SK-N-SH treated with all-trans-retinoic acid at 6 μM for 48 hours (cell line): ENCODE measurements around the gene ULK3.

ENCODE experiments used
- ARNTL ChIP-seq: fragments of 450-650 bp; formaldehyde crosslinking; IDR thresholded peaks from 2 replicates; pipeline ENCODE4 v1.5.0; 2020; ENCODE audit warnings: low read depth, mild to moderate bottlenecking, moderate library complexity, borderline replicate concordance
- RARB ChIP-seq: fragments of 250-450 bp; sonication (Bioruptor Pico); IDR thresholded peaks from 2 replicates; pipeline ENCODE4 v1.8.0; 2021; ENCODE audit warnings: mild to moderate bottlenecking, moderate library complexity
- SNAI2 ChIP-seq: fragments of 250-450 bp; sonication (Bioruptor Pico); IDR thresholded peaks from 2 replicates; pipeline ENCODE4 v1.5.0; 2020; ENCODE audit warnings: mild to moderate bottlenecking, moderate library complexity
- ZC3H10 ChIP-seq: fragments of 250-450 bp; sonication (Bioruptor Pico); IDR thresholded peaks from 2 replicates; pipeline ENCODE4 v1.5.1; 2021; ENCODE audit warnings: mild to moderate bottlenecking, moderate library complexity
- ZFP30 ChIP-seq: fragments of 450-650 bp; formaldehyde crosslinking; IDR thresholded peaks from 2 replicates; pipeline ENCODE4 v1.5.0; 2022; ENCODE audit warnings: mild to moderate bottlenecking, moderate library complexity
- ZNF565 ChIP-seq: fragments of 450-650 bp; formaldehyde crosslinking; conservative IDR thresholded peaks from 2 replicates; pipeline ENCODE4 v1.5.0; 2020; ENCODE audit warnings: low read depth, mild to moderate bottlenecking, moderate library complexity
- TF ChIP-seq, protein P1 (sequence below): fragments of 250-450 bp; sonication (Bioruptor Pico); IDR thresholded peaks from 2 replicates; pipeline ENCODE4 v1.8.0; 2020; ENCODE audit warnings: mild to moderate bottlenecking, moderate library complexity, borderline replicate concordance
- TF ChIP-seq, protein P2 (sequence below): fragments of 250-450 bp; sonication (Bioruptor Pico); IDR thresholded peaks from 2 replicates; pipeline ENCODE4 v1.5.1; 2020; ENCODE audit warnings: low read depth, mild to moderate bottlenecking, moderate library complexity
- TF ChIP-seq, protein P3 (sequence below): fragments of 250-450 bp; sonication (Bioruptor Pico); IDR thresholded peaks from 2 replicates; pipeline ENCODE4 v1.8.0; 2021; ENCODE audit warnings: low read depth, mild to moderate bottlenecking, moderate library complexity, borderline replicate concordance
- TF ChIP-seq, protein P4 (sequence below): fragments of 250-450 bp; sonication (Bioruptor Pico); IDR thresholded peaks from 2 replicates; pipeline ENCODE4 v1.5.1; 2021; ENCODE audit warnings: mild to moderate bottlenecking, moderate library complexity

DNA sequence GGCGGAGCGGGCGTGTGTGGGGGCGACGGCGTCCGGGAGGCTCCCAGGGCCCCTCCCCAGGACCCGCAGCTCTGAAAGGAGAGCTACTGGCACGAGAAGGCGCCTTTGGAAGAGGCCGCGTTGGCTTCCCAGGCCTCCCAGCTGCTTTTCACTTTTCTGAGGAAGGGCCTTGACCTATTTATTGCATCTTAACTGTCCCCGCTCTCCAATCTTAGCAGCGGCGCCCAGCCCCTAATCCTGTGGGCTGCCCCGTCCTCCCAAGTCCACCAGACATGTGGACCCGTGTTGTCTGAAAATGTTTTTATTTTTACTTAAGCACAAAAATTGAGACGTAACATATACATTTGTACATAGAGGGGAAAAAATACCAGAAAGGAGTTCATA lies 481 bp upstream of the ULK3 start:
- TF ChIP-seq, protein P1, sequence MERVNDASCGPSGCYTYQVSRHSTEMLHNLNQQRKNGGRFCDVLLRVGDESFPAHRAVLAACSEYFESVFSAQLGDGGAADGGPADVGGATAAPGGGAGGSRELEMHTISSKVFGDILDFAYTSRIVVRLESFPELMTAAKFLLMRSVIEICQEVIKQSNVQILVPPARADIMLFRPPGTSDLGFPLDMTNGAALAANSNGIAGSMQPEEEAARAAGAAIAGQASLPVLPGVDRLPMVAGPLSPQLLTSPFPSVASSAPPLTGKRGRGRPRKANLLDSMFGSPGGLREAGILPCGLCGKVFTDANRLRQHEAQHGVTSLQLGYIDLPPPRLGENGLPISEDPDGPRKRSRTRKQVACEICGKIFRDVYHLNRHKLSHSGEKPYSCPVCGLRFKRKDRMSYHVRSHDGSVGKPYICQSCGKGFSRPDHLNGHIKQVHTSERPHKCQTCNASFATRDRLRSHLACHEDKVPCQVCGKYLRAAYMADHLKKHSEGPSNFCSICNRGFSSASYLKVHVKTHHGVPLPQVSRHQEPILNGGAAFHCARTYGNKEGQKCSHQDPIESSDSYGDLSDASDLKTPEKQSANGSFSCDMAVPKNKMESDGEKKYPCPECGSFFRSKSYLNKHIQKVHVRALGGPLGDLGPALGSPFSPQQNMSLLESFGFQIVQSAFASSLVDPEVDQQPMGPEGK (CRISPR knock-in tag) = peak; percentile 50; the same call in 1 of the 2 replicates
- no peak for TF ChIP-seq ZC3H10 (CRISPR knock-in tag)
- TF ChIP-seq, protein P2, sequence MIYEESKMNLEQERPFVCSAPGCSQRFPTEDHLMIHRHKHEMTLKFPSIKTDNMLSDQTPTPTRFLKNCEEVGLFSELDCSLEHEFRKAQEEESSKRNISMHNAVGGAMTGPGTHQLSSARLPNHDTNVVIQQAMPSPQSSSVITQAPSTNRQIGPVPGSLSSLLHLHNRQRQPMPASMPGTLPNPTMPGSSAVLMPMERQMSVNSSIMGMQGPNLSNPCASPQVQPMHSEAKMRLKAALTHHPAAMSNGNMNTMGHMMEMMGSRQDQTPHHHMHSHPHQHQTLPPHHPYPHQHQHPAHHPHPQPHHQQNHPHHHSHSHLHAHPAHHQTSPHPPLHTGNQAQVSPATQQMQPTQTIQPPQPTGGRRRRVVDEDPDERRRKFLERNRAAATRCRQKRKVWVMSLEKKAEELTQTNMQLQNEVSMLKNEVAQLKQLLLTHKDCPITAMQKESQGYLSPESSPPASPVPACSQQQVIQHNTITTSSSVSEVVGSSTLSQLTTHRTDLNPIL (CRISPR knock-in tag) = no peak
- TF ChIP-seq ZFP30 (CRISPR knock-in tag) = no peak
- no peak for TF ChIP-seq RARB
- TF ChIP-seq, protein P3, sequence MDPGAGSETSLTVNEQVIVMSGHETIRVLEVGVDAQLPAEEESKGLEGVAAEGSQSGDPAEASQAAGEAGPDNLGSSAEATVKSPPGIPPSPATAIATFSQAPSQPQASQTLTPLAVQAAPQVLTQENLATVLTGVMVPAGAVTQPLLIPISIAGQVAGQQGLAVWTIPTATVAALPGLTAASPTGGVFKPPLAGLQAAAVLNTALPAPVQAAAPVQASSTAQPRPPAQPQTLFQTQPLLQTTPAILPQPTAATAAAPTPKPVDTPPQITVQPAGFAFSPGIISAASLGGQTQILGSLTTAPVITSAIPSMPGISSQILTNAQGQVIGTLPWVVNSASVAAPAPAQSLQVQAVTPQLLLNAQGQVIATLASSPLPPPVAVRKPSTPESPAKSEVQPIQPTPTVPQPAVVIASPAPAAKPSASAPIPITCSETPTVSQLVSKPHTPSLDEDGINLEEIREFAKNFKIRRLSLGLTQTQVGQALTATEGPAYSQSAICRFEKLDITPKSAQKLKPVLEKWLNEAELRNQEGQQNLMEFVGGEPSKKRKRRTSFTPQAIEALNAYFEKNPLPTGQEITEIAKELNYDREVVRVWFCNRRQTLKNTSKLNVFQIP (CRISPR knock-in tag) = no peak
- no peak for TF ChIP-seq SNAI2 (CRISPR knock-in tag)
- TF ChIP-seq, protein P4, sequence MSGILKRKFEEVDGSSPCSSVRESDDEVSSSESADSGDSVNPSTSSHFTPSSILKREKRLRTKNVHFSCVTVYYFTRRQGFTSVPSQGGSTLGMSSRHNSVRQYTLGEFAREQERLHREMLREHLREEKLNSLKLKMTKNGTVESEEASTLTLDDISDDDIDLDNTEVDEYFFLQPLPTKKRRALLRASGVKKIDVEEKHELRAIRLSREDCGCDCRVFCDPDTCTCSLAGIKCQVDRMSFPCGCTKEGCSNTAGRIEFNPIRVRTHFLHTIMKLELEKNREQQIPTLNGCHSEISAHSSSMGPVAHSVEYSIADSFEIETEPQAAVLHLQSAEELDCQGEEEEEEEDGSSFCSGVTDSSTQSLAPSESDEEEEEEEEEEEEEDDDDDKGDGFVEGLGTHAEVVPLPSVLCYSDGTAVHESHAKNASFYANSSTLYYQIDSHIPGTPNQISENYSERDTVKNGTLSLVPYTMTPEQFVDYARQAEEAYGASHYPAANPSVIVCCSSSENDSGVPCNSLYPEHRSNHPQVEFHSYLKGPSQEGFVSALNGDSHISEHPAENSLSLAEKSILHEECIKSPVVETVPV (CRISPR knock-in tag) = no peak
- no peak for TF ChIP-seq ZNF565 (CRISPR knock-in tag)
- no peak for TF ChIP-seq ARNTL (CRISPR knock-in tag)
